ENCODE measurements around the gene TNFSF15. TPM values are rescaled to one million over a fixed set of nuclear protein-coding genes. Genes with fewer than 3 reads are reported as not detected.

Gene TNFSF15
- total and polyA plus RNA-seq, 2 donors (not counting 3 experiments of a cell fraction or from before 2014, with no cell fraction given): 8.4 to 14.3 TPM

GRCh38 chr9:114782586-114782985 is 23.3 kb downstream of the TNFSF15 start:
- intact Hi-C loops (cut with micrococcal nuclease): no loop called here
- H3K4me3 ChIP-seq (replicated peaks in 1 of 3; ENCODE audit: insufficient read depth in 1 of 3, low read depth in 1 of 3, low read length in 3 of 3): no peak overlapping the region
- H2AFZ ChIP-seq (ENCODE audit: low read depth, low read length): no peak overlapping the region
- no peaks in the 10 kb centered on the region for H3K79me2 ChIP-seq (ENCODE audit: control insufficient read depth, insufficient read depth, low read length)
- H3K27me3 ChIP-seq (ENCODE audit: control insufficient read depth in 2 of 2, insufficient read depth in 2 of 2, low read length in 2 of 2): no peaks in the 10 kb centered on the region
- BruUV-seq (replicated peaks): no TSS peak
- DNase-seq (ENCODE audit: low read depth, low spot score) (no peak), FAIRE-seq (no peak)
- H3K4me2 ChIP-seq (ENCODE audit: insufficient read depth, low read length): no peak overlapping the region
- no peak overlapping the region for H3K9ac ChIP-seq (replicated peaks; ENCODE audit: extremely low read depth, insufficient read depth, low read length)
- ChIA-PET CTCF (interaction anchor here (2.4 kb wide), 1 partner anchor 124 kb away, joined by 5 read pairs; no protein-coding TSS in a partner anchor), POLR2A (no interaction called here)
- no peak overlapping the region for H3K27ac ChIP-seq (ENCODE audit: insufficient read depth, low read depth, low read length)
- TF ChIP-seq GATA2 (IDR thresholded peaks at IDR 0.05; ENCODE audit: insufficient read depth, insufficient read length, low read depth, low read length) (no peak), EZH2 (IDR thresholded peaks at IDR 0.05; ENCODE audit: borderline replicate concordance, low read depth, low read length, severe bottlenecking) (no peak), POLR2AphosphoS5 (IDR thresholded peaks at IDR 0.05; ENCODE audit: insufficient read depth, low read depth, low read length) (no peak), FOS (IDR thresholded peaks at IDR 0.05; ENCODE audit: borderline replicate concordance, insufficient read depth, low read length) (no peak), CTCF (IDR thresholded peaks at IDR 0.05; ENCODE audit: extremely low read depth in 1 of 2, insufficient read depth in 1 of 2, low read depth in 1 of 2, low read length in 2 of 2) (no peak)
- dilution Hi-C loops (cut with MboI; ENCODE audit: extremely low pct_ligation_motif_present, low sequenced_read_pairs): no loop called here
- H3K36me3 ChIP-seq (ENCODE audit: control insufficient read depth in 2 of 2, extremely low read depth in 1 of 2, insufficient read depth in 2 of 2, low read length in 2 of 2): no peaks in the 10 kb centered on the region
- no peaks in the 10 kb centered on the region for H3K9me3 ChIP-seq (replicated peaks; ENCODE audit: control insufficient read depth, insufficient read depth, low read length)
- no peaks in the 10 kb centered on the region for H4K20me1 ChIP-seq (replicated peaks; ENCODE audit: control insufficient read depth, extremely low read depth, insufficient read depth, low read length)
- H3K9me1 ChIP-seq (replicated peaks; ENCODE audit: control insufficient read depth, extremely low read depth, insufficient read depth, low read length): no peaks in the 10 kb centered on the region
- peaks cover 31% of the 10 kb centered on the region for H3K4me1 ChIP-seq (ENCODE audit: control insufficient read depth, extremely low read depth, insufficient read depth, low read length)
